GM18502 (cell line): ENCODE measurements around the gene WLS.
"Not testable (repeated sequence)": the region's sequence is repeated elsewhere in the genome, so short reads cannot be mapped to it uniquely, and the experiment has no call there.

Source experiments
- ATAC-seq: cut with Tn5 transposase; IDR thresholded peaks from one replicate; pipeline ENCODE4 v1.9.1; 2021; ENCODE audit warnings: mild to moderate bottlenecking; ENCODE audit not compliant: unreplicated experiment, poor library complexity

The WLS gene

GRCh38 chr1:68173283-68173935 is 58.9 kb downstream of the WLS start:
- no peak for ATAC-seq

GRCh38 chr1:68171795-68172194 is 60.5 kb downstream of the WLS start:
- ATAC-seq: not testable (repeated sequence)

GRCh38 chr1:68168545-68169171 is 63.7 kb downstream of the WLS start:
- no peak for ATAC-seq

- ATAC-seq: no peak
Observed at GRCh38 chr1:68167211-68167610, 65.1 kb downstream of the WLS start.

GRCh38 chr1:68166348-68166747 is 66.0 kb downstream of the WLS start:
- no peak for ATAC-seq

- no peak for ATAC-seq
Observed at GRCh38 chr1:68165665-68166064, 66.7 kb downstream of the WLS start.

GRCh38 chr1:68164918-68165317 is 67.4 kb downstream of the WLS start:
- ATAC-seq: no peak

GRCh38 chr1:68163220-68163619 is 69.1 kb downstream of the WLS start:
- ATAC-seq: no peak

- no peak for ATAC-seq
Observed at GRCh38 chr1:68162761-68163160, 69.6 kb downstream of the WLS start.

- not testable (repeated sequence) for ATAC-seq
Observed at GRCh38 chr1:68161672-68162071, 70.7 kb downstream of the WLS start.

GRCh38 chr1:68160935-68161334 is 71.4 kb downstream of the WLS start:
- ATAC-seq: peak; percentile 88

GRCh38 chr1:68160021-68160420 is 72.3 kb downstream of the WLS start:
- ATAC-seq: no peak

- ATAC-seq: no peak
Observed at GRCh38 chr1:68158837-68159236, 73.5 kb downstream of the WLS start.

GRCh38 chr1:68157416-68157815 is 74.9 kb downstream of the WLS start:
- no peak for ATAC-seq

GRCh38 chr1:68151690-68152089 is 80.6 kb downstream of the WLS start:
- ATAC-seq: no peak

- no peak for ATAC-seq
Observed at GRCh38 chr1:68149907-68150306, 82.4 kb downstream of the WLS start.

GRCh38 chr1:68149110-68149798 is 83.1 kb downstream of the WLS start:
- ATAC-seq: no peak

- ATAC-seq: no peak
Observed at GRCh38 chr1:68148631-68149030, 83.7 kb downstream of the WLS start.

GRCh38 chr1:68147534-68148171 is 84.7 kb downstream of the WLS start:
- ATAC-seq: no peak

GRCh38 chr1:68145418-68146126 is 86.8 kb downstream of the WLS start:
- no peak for ATAC-seq

- ATAC-seq: no peak
Observed at GRCh38 chr1:68144856-68145255, 87.5 kb downstream of the WLS start.
